Measurements from ENCODE around the gene BDH1.

DNA sequence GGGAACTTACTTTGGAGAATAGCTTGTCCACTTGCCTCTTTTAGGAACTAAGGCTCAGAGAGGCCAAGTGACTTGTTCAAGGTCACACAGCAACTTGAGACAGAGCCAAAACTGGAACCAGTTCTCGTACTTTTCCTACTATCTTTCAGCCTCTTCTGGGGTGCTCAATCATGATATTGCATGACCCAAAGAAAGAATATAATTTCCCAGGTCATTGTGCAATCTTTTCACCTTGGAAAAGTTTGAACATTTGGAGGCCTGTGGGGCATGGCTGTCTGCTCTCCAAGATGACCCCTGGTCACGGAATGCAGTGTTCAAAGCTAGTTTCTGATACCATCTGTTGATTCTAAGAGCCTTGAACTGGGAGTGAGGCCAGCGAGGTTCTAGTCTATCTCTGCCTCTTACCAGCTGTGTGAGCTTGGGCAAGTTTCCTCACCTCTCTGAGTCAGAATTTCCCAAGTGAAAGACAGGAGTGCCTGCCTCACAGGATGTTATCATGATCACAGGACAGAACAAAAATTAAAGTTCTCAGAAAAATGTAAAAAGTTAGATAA lies 89.7 kb downstream of the BDH1 start:
- TF ChIP-seq CTCF (IDR thresholded peaks at IDR 0.05; ENCODE audit: low read depth, low read length) (no peak), EZH2phosphoT487 (IDR thresholded peaks at IDR 0.05; ENCODE audit: low read depth) (no peak)

All from OCI-LY3 (cell line).